ENCODE measurements around the gene CPLX3. TPM values are rescaled to one million over a fixed set of nuclear protein-coding genes. Genes with fewer than 3 reads are reported as not detected.

The CPLX3 gene
- total RNA-seq, 4 donors from 2014 or later = not detected

DNA sequence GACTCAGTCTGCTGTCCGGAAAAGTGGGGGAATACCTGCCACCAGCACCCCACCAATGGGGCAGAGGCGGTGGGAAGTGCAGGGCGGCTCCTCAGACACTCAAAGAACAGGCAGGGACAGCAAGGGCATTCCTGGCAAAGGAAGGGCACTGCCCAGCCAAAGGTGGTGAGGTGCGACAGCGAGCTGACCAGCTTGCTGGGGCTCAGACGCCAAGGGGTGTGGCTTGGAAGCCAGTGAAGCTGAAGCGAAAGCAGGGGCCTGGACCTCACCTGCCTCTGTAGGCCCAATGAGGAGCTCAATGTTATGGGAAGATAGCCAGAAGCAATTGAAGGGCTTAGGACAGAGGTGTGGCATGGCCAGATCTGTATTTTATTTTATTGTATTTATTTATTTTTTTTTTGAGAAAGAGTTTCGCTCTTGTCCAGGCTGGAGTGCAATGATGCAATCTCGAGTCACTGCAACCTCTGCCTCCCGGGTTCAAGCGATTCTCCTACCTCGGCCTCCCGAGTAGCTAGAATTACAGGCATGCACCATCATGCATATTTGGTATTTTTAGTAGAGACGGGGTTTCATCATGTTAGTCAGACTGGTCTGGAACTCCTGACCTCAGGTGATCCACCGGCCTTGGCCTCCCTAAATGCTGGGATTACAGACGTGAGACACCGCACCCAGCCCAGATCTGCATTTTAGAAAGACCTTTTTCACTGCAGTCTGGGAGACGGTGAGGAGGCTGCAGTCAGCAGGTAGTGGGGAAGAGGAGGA is 18.2 kb upstream of the CPLX3 start:
- Histone ChIP-seq H3K27ac (no peak overlapping the region), H3K4me1 (peaks cover 0 to 10% (median 0%) of the 10 kb centered on the region in 4 donors), H3K4me3 (no peak overlapping the region), H3K27me3 (no peaks in the 10 kb centered on the region), H3K9me3 (no peaks in the 10 kb centered on the region), H3K36me3 (peaks cover 0 to 16% (median under 1%) of the 10 kb centered on the region in 3 donors)
- TF ChIP-seq EP300 (IDR thresholded peaks at IDR 0.05) (no peak), POLR2A (IDR thresholded peaks at IDR 0.05) (no peak)
- TF ChIP-seq, protein P1, sequence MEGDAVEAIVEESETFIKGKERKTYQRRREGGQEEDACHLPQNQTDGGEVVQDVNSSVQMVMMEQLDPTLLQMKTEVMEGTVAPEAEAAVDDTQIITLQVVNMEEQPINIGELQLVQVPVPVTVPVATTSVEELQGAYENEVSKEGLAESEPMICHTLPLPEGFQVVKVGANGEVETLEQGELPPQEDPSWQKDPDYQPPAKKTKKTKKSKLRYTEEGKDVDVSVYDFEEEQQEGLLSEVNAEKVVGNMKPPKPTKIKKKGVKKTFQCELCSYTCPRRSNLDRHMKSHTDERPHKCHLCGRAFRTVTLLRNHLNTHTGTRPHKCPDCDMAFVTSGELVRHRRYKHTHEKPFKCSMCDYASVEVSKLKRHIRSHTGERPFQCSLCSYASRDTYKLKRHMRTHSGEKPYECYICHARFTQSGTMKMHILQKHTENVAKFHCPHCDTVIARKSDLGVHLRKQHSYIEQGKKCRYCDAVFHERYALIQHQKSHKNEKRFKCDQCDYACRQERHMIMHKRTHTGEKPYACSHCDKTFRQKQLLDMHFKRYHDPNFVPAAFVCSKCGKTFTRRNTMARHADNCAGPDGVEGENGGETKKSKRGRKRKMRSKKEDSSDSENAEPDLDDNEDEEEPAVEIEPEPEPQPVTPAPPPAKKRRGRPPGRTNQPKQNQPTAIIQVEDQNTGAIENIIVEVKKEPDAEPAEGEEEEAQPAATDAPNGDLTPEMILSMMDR (IDR thresholded peaks at IDR 0.05) = no peak
- WGBS, 2 donors = 78 to 81% methylated on average over 18 of the region's 18 CpGs
- DNase-seq (ENCODE audit: low spot score in 2 of 2) = no peak

DNA sequence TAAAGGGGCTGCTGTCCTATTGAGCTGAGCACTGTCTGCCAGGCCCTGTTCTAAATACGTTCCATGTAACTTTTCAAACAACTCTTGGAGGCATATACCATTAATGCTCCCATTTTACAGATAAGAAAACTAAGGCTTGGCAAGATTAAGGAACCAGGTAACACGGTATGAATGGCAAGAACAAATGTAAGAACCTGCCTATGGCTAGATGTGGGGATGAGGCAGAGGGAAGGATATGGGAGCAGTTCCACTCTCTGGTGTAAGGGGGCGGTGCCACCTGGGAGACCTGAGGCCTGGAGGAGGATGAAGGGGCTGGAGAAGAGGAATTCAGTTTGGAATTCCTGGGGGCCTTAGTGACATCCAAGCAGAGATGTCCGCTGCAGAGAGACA is 17.6 kb upstream of the CPLX3 start:
- Histone ChIP-seq H3K9me3 (no peaks in the 10 kb centered on the region), H3K4me1 (peaks cover 0 to 10% (median 0%) of the 10 kb centered on the region in 4 donors), H3K27me3 (no peaks in the 10 kb centered on the region), H3K27ac (no peak overlapping the region), H3K4me3 (no peak overlapping the region), H3K36me3 (peaks cover 0 to 10% (median 0%) of the 10 kb centered on the region in 3 donors)
- WGBS, 2 donors = 63% methylated on average over 4 of the region's 4 CpGs
- no peak for DNase-seq (ENCODE audit: low spot score in 2 of 2)
- TF ChIP-seq EP300 (IDR thresholded peaks at IDR 0.05) (no peak), POLR2A (IDR thresholded peaks at IDR 0.05) (no peak)
- TF ChIP-seq, protein P1 (IDR thresholded peaks at IDR 0.05) = no peak

DNA sequence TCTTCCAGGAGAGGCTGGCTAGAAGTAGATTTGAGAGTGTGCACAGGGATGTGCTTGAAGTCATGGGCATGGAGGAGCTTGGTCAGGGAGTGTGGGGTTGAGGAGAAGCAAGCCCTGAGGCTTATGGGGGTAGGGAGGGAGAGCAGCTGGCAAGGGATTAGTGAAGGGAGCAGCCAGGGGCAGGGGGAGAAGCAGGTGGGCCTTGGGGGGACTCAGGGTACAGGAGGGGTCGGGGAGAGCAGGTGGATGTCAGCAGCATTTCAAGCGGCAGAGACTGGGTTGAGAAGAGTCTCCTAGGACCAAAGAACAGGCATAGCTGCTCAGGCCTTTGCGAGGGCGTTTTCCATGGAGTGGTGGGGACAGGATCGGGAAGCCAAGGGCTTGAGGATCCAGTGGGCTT is 17.2 kb upstream of the CPLX3 start:
- peaks cover 0 to 10% (median 0%) of the 10 kb centered on the region in 4 donors for H3K4me1 ChIP-seq
- WGBS, 2 donors = 73 to 74% methylated on average over 5 of the region's 5 CpGs
- TF ChIP-seq POLR2A (IDR thresholded peaks at IDR 0.05) (no peak), EP300 (IDR thresholded peaks at IDR 0.05) (no peak)
- TF ChIP-seq, protein P1 (IDR thresholded peaks at IDR 0.05) = no peak

DNA sequence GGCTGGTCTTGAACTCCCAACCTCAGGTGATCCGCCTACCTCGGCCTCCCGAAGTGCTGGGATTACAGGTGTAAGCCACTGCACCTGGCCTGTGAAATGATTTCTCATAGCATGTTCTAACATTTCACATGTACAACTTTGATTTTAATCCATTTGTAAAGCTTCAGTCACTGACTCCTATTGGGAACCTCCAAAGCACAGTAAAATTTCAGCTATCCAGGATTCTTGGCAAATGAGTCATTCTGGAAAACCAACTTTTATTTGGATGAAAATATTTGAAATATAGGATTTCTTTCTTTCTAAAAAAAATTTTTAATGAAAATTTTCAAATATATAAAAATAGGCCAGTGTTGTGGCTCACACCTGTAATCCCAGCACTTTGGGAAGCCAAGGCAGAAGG is 16.5 kb upstream of the CPLX3 start:
- 77 to 89% methylated on average over 3 of the region's 3 CpGs for WGBS, 2 donors
- TF ChIP-seq EP300 (IDR thresholded peaks at IDR 0.05) (no peak), POLR2A (IDR thresholded peaks at IDR 0.05) (no peak)
- TF ChIP-seq, protein P1 (IDR thresholded peaks at IDR 0.05) = no peak
- no peak for DNase-seq (ENCODE audit: low spot score in 2 of 2)

More for the DNA sequence above, 17.2 kb upstream of the CPLX3 start:
- DNase-seq (ENCODE audit: low spot score in 2 of 2) = no peak
- Histone ChIP-seq H3K9me3 (no peaks in the 10 kb centered on the region), H3K27ac (no peak overlapping the region), H3K4me3 (no peak overlapping the region), H3K36me3 (peaks cover 0 to 6% (median 0%) of the 10 kb centered on the region in 3 donors), H3K27me3 (no peaks in the 10 kb centered on the region)

DNA sequence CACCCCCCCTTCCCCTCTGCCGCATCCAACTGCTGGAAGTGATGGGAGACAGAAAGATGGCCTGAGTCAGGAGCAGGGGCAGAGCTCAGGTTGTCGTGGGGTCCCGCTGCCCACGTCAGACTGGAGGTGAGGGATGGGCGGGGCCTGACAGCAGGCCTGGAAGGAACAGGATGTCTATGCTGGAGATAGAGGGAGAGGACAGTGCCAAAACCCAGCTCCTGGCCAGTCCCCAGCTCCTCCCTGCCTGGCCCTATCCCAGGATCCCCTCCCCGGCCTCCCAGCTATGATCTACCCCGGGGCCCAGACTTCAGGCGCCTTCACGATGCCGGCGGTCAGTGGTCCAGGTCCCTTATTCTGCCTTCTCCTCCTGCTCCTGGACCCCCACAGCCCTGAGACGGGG is 13.9 kb upstream of the CPLX3 start, which contains the start of gene LMAN1L:
LMAN1L (plus strand) TSS at position 303 of the 400 bp plus-strand sequence; CDS start at position 323, 20 bp downstream.
- Histone ChIP-seq H3K4me3 (no peak within 1 kb of the TSS), H3K27ac (no peak within 1 kb of the TSS), H3K27me3 (peaks cover 0 to 3% of the 10 kb centered on the region in 2 donors), H3K9me3 (no peaks in the 10 kb centered on the region), H3K36me3 (no peaks in the 10 kb centered on the region), H3K4me1 (peaks cover 0 to 3% (median 0%) of the 10 kb centered on the region in 4 donors)
- 76% methylated on average over 12 of the region's 12 CpGs for WGBS, 2 donors
- no peak for DNase-seq (ENCODE audit: low spot score in 2 of 2)
- TF ChIP-seq, protein P1 (IDR thresholded peaks at IDR 0.05) = no peak
- TF ChIP-seq EP300 (IDR thresholded peaks at IDR 0.05) (no peak), POLR2A (IDR thresholded peaks at IDR 0.05) (no peak)

More for the DNA sequence above, 16.5 kb upstream of the CPLX3 start:
- Histone ChIP-seq H3K4me3 (no peak overlapping the region), H3K27me3 (no peaks in the 10 kb centered on the region), H3K27ac (no peak overlapping the region), H3K4me1 (peaks cover 0 to 10% (median 0%) of the 10 kb centered on the region in 4 donors), H3K9me3 (no peaks in the 10 kb centered on the region), H3K36me3 (no peaks in the 10 kb centered on the region)
